Stimulated activated CD8-positive, alpha-beta memory T cell treated with anti-CD3 and anti-CD28 coated beads, Interleukin-12 subunit alpha, Interleukin-12 subunit beta, amount 100 ng/mL, for 24 hours (primary cell): Measurements from ENCODE around the gene SNX32.

Experiments
- DNase-seq: peaks from one replicate; pipeline ENCODE4 v3.0.0-alpha.2; 2020; ENCODE audit errors: extremely low read depth

Gene SNX32

DNA sequence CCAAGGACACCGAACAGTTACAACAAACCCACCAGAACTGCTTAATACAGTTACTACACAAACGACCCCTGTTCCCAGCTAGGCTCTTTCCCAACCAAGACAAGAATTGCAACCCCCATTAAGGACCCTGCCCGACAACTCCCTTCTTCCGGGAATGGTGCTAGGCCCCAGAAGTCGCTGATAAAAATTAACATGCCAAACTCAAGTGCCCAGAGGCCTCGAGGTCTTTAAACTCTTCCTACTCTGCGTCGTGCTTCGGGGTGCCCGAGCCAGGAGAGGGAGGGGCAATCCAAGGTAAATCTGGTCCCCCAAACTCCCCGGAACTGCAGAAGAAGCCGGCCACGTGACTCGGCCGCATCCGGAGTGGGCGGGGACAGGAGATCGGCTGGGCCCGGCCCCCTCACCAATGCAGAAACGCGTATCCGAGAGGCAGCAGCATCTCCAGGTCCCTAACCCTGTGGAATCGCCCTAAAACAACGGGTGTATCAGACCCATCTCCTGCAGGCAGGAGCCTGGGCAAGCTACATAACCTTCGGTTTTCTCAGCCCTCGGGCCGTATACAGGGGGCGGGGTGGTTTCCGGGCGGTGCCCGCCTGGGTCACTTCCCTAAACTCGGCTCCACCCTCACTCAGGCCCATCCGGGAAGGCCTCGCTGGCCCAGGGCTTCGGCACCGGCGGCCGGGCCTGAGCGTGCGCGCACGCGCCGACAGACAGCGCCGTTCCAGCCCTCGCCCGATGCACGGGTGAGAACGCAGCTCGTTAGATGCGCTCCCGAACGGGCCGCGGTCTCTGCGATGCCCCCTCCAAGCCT, 23.1 kb downstream of the SNX32 start:
- DNase-seq: peak; percentile 58

DNA sequence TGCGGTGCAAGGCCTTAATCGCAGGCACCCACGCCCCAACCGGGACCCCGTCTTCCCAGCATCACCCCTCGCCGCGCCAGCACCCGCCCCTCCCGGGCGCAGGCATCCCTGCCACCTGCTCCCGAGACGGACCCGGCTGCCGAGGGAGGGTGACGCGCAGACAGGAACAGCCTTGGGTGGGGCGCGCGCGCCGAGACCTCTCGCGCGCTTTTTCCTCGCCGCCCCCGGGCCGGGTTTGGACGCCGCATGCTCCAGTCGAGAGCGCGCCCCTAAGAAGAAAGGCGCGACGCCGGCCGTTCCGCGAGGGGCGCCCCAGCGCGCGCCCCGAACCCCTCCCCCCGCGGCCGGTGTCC, 23.7 kb downstream of the SNX32 start:
- no peak for DNase-seq

GRCh38 chr11:65857853-65858680, 24.3 kb downstream of the SNX32 start, which contains the start of gene CFL1:
CFL1 (minus strand) TSS chr11:65858180; CDS start chr11:65858099, 81 bp downstream.
- DNase-seq: peak; percentile 95

DNA sequence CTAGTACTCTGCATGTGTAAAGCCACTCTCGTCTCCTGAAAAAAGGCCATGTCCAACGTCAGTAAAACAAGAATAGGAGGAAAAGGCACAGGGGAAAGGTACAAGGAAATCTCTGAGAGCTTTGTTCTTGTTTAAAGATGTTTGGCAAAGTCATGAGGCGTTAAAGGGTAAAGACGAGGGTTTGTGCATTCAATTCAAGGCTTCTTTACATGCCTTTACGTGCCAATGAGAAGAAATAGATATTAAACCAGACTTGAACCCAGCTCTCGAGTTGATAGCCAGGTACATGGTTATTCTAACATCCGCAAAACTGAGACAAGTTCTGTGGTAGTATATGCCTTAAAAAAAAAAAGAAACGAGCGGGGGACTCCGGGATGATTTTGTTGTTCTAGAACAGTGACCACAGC, 24.9 kb downstream of the SNX32 start:
- DNase-seq: no peak

DNA sequence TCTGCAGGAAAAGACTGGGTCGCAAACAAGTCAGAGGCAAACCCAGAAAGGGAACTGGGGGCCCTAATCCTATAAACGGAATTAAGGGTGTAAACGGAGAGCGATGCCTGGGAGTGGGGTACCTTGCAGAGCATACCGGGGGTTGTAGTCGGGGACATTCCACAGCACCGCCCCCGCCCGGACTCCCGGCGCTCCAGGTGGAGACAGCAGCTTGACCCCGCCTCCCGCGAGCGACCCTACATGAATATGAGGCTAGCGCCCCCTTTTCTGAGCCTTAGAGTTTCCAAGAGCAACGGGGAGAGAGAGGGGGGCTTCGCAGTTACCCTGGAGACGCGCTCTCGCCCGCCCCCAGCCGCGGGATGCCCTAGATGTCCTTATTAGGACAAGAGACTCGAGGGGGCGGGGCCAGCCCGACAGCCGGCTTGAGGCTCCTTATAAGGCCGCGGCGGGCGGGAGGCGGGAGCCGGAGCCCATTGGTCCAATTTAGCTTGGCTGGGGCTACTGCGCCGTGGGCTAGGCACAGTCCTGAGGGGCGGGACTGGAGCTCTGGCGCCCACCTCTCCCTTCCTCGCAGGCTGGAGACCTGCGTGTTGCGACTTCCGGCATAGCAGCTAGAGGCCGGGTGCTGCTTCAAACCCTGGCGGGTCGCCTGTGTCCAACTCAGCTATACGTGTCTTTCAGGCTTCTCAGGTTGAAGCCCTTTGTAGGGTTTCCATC, 25.5 kb downstream of the SNX32 start:
- DNase-seq: peak; percentile 98

GRCh38 chr11:65859812-65860277, 26.1 kb downstream of the SNX32 start:
- DNase-seq: no peak

GRCh38 chr11:65860278-65861164, 26.8 kb downstream of the SNX32 start, which contains the start of gene MUS81:
MUS81 (plus strand) TSS chr11:65860433; CDS start chr11:65860754, 321 bp downstream.
- peak; percentile 92 for DNase-seq

- no peak for DNase-seq
Measured at GRCh38 chr11:65861165-65861505, 27.4 kb downstream of the SNX32 start.

GRCh38 chr11:65861533-65862183, 27.9 kb downstream of the SNX32 start:
- no peak for DNase-seq

GRCh38 chr11:65862191-65862735, 28.5 kb downstream of the SNX32 start:
- DNase-seq: no peak

DNA sequence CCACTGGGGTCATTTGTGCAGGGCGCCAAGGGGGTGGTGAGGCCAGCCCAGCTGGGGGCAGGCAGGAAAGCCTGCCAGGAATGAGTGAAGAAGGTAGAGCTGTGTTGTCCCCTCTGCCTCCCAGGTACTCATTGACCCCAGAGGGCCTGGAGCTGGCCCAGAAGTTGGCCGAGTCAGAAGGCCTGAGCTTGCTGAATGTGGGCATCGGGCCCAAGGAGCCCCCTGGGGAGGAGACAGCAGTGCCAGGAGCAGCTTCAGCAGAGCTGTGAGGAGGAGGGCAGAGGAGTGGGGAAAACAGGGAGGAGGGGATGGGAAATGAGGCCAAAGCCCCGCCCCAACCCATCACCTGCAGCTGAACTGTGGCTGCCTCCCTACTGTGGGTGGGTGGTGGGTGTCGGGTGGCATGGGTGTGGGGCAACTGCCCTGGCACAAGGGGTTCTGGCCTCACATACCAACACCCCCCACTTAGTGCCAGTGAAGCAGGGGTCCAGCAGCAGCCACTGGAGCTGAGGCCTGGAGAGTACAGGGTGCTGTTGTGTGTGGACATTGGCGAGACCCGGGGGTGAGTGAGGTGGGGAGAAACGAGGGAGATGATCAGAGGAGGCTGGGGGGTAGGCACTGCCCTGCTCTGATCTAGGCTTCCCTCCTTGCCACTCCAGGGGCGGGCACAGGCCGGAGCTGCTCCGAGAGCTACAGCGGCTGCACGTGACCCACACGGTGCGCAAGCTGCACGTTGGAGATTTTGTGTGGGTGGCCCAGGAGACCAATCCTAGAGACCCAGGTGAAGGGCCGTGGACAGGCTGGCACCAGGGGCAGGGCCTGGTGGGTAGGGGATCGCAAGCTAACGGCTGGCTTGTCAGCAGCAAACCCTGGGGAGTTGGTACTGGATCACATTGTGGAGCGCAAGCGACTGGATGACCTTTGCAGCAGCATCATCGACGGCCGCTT, 29.5 kb downstream of the SNX32 start:
- DNase-seq: no peak

- DNase-seq: no peak
Measured at GRCh38 chr11:65863889-65864705, 30.3 kb downstream of the SNX32 start.

- DNase-seq: no peak
Measured at GRCh38 chr11:65864706-65865471, 31.1 kb downstream of the SNX32 start.

GRCh38 chr11:65865550-65866172, 31.9 kb downstream of the SNX32 start:
- DNase-seq: no peak

GRCh38 chr11:65866509-65867283, 32.9 kb downstream of the SNX32 start:
- DNase-seq: no peak
